GM12878 (cell line): ENCODE data around the gene BEST1. TPM values are rescaled to one million over a fixed set of nuclear protein-coding genes. Genes with fewer than 3 reads are reported as not detected.

ENCODE experiments used
- PAX5 ChIP-seq: IDR thresholded peaks from 2 replicates; pipeline ENCODE4 v1.6.1; 2011; ENCODE audit warnings: low read depth, low read length, borderline replicate concordance
- polyA plus RNA-seq, 11 experiments: library from polyadenylated mRNA; depleted of rRNA in 4 of 11; unstranded in 6 of 11; stranded (reverse) in 5 of 11; fragments of >200 nt; fragmentation: Nextera tagmentation in 4 of 11; fragmentation: Illumina TruSeq in 1 of 11; extraction: Ambion mirVana in 4 of 11; extraction: Trizol in 1 of 11; gene quantifications; 1 replicate in 1 of 11; 2 replicates in 10 of 11; pipeline versions ENCODE4 v1.2.1 to v1.2.3, GENCODE V29; 2011 to 2016; ENCODE audit warnings: inconsistent platforms in 2 of 11, missing spikeins in 2 of 11, low read depth in 1 of 11
- small RNA-seq: library from RNA; depleted of rRNA; stranded (forward); fragments of <200 nt; gene quantifications from one replicate; pipeline ENCODE3, GENCODE V24; 2014
- total RNA-seq, 4 experiments: library from RNA; depleted of rRNA in 3 of 4; stranded (reverse); fragments of >200 nt in 3 of 4; fragmentation: Illumina TruSeq in 1 of 4; extraction: Trizol in 1 of 4; gene quantifications; 2 replicates each; pipeline versions ENCODE4 v1.2.1 to v1.2.3, GENCODE V29; 2013 to 2021
- TF ChIP-seq, protein P1 (sequence below): fragments of 450-650 bp; IDR thresholded peaks from 2 replicates; pipeline ENCODE4 v1.6.1; 2017; ENCODE audit warnings: low read depth, mild to moderate bottlenecking, moderate library complexity
- TF ChIP-seq, protein P2 (sequence below): fragments of 150-350 bp; IDR thresholded peaks from 2 replicates; pipeline ENCODE4 v1.6.1; 2014; ENCODE audit warnings: mild to moderate bottlenecking, low read depth, low read length

The BEST1 gene
- total and polyA plus RNA-seq, 10 of the 15 experiments (the other 5 are each of a cell fraction or from before 2014, with no cell fraction given) = 0.03 to 3.4 (median 0.15) TPM; not detected in 1

DNA sequence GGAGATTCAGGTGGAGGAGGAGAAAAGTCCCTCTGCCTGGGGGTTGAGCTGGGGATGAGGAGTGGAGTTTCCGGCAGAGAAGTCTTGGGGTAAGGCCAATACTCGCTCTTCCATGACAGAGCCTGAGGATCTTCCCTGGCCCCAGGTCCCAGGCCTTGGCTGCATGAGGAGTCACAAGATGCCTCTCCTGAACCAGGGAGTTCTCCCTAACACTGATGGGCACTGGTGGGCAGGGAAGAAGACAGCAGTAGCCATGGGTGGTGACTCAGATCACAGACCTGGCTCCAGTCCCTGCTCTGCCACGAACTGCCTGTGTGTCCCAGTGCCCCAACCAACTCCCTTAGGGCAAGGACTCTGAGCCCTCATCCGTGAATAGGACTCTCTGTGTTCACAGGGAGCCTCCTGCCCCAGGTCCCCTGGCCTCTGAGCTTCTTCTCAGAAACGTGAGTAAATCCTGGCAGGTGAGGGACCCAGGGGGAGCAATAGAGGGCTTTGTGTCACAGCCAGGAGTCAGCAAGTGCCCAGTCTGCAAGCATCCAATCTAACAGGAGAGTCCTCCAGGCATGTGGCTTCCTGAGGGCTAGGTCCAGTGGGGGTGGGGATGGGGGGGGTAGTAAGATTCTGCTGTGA, 62.8 kb downstream of the BEST1 start (continued):
- TF ChIP-seq, protein P1, sequence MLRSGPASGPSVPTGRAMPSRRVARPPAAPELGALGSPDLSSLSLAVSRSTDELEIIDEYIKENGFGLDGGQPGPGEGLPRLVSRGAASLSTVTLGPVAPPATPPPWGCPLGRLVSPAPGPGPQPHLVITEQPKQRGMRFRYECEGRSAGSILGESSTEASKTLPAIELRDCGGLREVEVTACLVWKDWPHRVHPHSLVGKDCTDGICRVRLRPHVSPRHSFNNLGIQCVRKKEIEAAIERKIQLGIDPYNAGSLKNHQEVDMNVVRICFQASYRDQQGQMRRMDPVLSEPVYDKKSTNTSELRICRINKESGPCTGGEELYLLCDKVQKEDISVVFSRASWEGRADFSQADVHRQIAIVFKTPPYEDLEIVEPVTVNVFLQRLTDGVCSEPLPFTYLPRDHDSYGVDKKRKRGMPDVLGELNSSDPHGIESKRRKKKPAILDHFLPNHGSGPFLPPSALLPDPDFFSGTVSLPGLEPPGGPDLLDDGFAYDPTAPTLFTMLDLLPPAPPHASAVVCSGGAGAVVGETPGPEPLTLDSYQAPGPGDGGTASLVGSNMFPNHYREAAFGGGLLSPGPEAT = no peak
- TF ChIP-seq, protein P2, sequence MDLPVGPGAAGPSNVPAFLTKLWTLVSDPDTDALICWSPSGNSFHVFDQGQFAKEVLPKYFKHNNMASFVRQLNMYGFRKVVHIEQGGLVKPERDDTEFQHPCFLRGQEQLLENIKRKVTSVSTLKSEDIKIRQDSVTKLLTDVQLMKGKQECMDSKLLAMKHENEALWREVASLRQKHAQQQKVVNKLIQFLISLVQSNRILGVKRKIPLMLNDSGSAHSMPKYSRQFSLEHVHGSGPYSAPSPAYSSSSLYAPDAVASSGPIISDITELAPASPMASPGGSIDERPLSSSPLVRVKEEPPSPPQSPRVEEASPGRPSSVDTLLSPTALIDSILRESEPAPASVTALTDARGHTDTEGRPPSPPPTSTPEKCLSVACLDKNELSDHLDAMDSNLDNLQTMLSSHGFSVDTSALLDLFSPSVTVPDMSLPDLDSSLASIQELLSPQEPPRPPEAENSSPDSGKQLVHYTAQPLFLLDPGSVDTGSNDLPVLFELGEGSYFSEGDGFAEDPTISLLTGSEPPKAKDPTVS = no peak
- no peak for TF ChIP-seq PAX5

Small RNA genes within 50 kb of the gene (small RNA-seq; reads per million reads assigned to genes)
- gene RNU6-1243P = not detected

Other genes with a start within 250 kb of the BEST1 start
Only the 7 nearest of the 10 such genes appear.
- 233 and 251 TPM in 2 replicates for gene TMEM258, start 157.8 kb upstream of the BEST1 start, total RNA-seq (2014; rRNA removed)
- 202 and 218 TPM in 2 replicates for gene TMEM258, start 157.8 kb upstream of the BEST1 start, total RNA-seq (2014; rRNA removed; fragmentation: Illumina TruSeq; extraction: Trizol)
- gene TMEM258, start 157.8 kb upstream of the BEST1 start, total RNA-seq (2021) = 157 and 160 TPM in 2 replicates
- gene TMEM258, start 157.8 kb upstream of the BEST1 start, polyA plus RNA-seq (2011; rRNA removed) = 373 and 532 TPM in 2 replicates
- gene TMEM258, start 157.8 kb upstream of the BEST1 start, polyA plus RNA-seq (2014; fragmentation: Illumina TruSeq; extraction: Trizol) = 167 and 194 TPM in 2 replicates
- gene TMEM258, start 157.8 kb upstream of the BEST1 start, polyA plus RNA-seq (2014; fragmentation: Nextera tagmentation; extraction: Ambion mirVana) = 100 to 1,000 TPM; 800 to 840 TPM
- gene TMEM258, start 157.8 kb upstream of the BEST1 start, polyA plus RNA-seq (2014; rRNA removed) = 252 and 261 TPM in 2 replicates
- 100 to 1,000 TPM; 390 to 393 TPM for gene TMEM258, start 157.8 kb upstream of the BEST1 start, polyA plus RNA-seq (2016; fragmentation: Nextera tagmentation; extraction: Ambion mirVana)
- gene FEN1, start 157.4 kb upstream of the BEST1 start, total RNA-seq (2014; rRNA removed) = 136 TPM in 2 replicates
- 117 and 135 TPM in 2 replicates for gene FEN1, start 157.4 kb upstream of the BEST1 start, total RNA-seq (2014; rRNA removed; fragmentation: Illumina TruSeq; extraction: Trizol)
- 127 and 129 TPM in 2 replicates for gene FEN1, start 157.4 kb upstream of the BEST1 start, total RNA-seq (2021)
- 94.3 and 94.4 TPM in 2 replicates for gene FEN1, start 157.4 kb upstream of the BEST1 start, polyA plus RNA-seq (2011; rRNA removed)
- 92.7 and 120 TPM in 2 replicates for gene FEN1, start 157.4 kb upstream of the BEST1 start, polyA plus RNA-seq (2014; fragmentation: Illumina TruSeq; extraction: Trizol)
- gene FEN1, start 157.4 kb upstream of the BEST1 start, polyA plus RNA-seq (2014; fragmentation: Nextera tagmentation; extraction: Ambion mirVana) = 10 to 100 TPM; 54.8 to 99.9 TPM
- 110 and 130 TPM in 2 replicates for gene FEN1, start 157.4 kb upstream of the BEST1 start, polyA plus RNA-seq (2014; rRNA removed)
- 100 to 1,000 TPM; 281 to 282 TPM for gene FEN1, start 157.4 kb upstream of the BEST1 start, polyA plus RNA-seq (2016; fragmentation: Nextera tagmentation; extraction: Ambion mirVana)
- gene FADS1, start 133.3 kb upstream of the BEST1 start, total RNA-seq (2014; rRNA removed) = 38.9 and 44.1 TPM in 2 replicates
- gene FADS1, start 133.3 kb upstream of the BEST1 start, total RNA-seq (2014; rRNA removed; fragmentation: Illumina TruSeq; extraction: Trizol) = 37.5 and 42.3 TPM in 2 replicates
- gene FADS1, start 133.3 kb upstream of the BEST1 start, total RNA-seq (2021) = 45.5 and 49.2 TPM in 2 replicates
- gene FADS1, start 133.3 kb upstream of the BEST1 start, polyA plus RNA-seq (2011; rRNA removed) = 69.1 and 73.9 TPM in 2 replicates
- 39.1 and 47.2 TPM in 2 replicates for gene FADS1, start 133.3 kb upstream of the BEST1 start, polyA plus RNA-seq (2014; fragmentation: Illumina TruSeq; extraction: Trizol)
- 10 to 100 TPM in 1 of 2 experiments, 1 to 10 TPM in 1; 8.8 to 14.6 TPM for gene FADS1, start 133.3 kb upstream of the BEST1 start, polyA plus RNA-seq (2014; fragmentation: Nextera tagmentation; extraction: Ambion mirVana)
- gene FADS1, start 133.3 kb upstream of the BEST1 start, polyA plus RNA-seq (2014; rRNA removed) = 32.7 and 34.6 TPM in 2 replicates
- 10 to 100 TPM; 47.7 to 49.5 TPM for gene FADS1, start 133.3 kb upstream of the BEST1 start, polyA plus RNA-seq (2016; fragmentation: Nextera tagmentation; extraction: Ambion mirVana)
- 156 and 158 TPM in 2 replicates for gene FADS2, start 122.1 kb upstream of the BEST1 start, total RNA-seq (2014; rRNA removed)
- gene FADS2, start 122.1 kb upstream of the BEST1 start, total RNA-seq (2014; rRNA removed; fragmentation: Illumina TruSeq; extraction: Trizol) = 142 and 152 TPM in 2 replicates
- gene FADS2, start 122.1 kb upstream of the BEST1 start, total RNA-seq (2021) = 294 and 315 TPM in 2 replicates
- gene FADS2, start 122.1 kb upstream of the BEST1 start, polyA plus RNA-seq (2011; rRNA removed) = 165 and 313 TPM in 2 replicates
- gene FADS2, start 122.1 kb upstream of the BEST1 start, polyA plus RNA-seq (2014; fragmentation: Illumina TruSeq; extraction: Trizol) = 312 and 333 TPM in 2 replicates
- 1 to 10 TPM; 3.3 to 6.4 TPM for gene FADS2, start 122.1 kb upstream of the BEST1 start, polyA plus RNA-seq (2014; fragmentation: Nextera tagmentation; extraction: Ambion mirVana)
- 188 and 204 TPM in 2 replicates for gene FADS2, start 122.1 kb upstream of the BEST1 start, polyA plus RNA-seq (2014; rRNA removed)
- 10 to 100 TPM; 92.1 to 92.7 TPM for gene FADS2, start 122.1 kb upstream of the BEST1 start, polyA plus RNA-seq (2016; fragmentation: Nextera tagmentation; extraction: Ambion mirVana)
- gene FADS3, start 58.8 kb upstream of the BEST1 start, total RNA-seq (2014; rRNA removed) = 7.2 and 9.3 TPM in 2 replicates
- gene FADS3, start 58.8 kb upstream of the BEST1 start, total RNA-seq (2014; rRNA removed; fragmentation: Illumina TruSeq; extraction: Trizol) = 2.3 and 3.2 TPM in 2 replicates
- 5.7 and 7.7 TPM in 2 replicates for gene FADS3, start 58.8 kb upstream of the BEST1 start, total RNA-seq (2021)
- gene FADS3, start 58.8 kb upstream of the BEST1 start, polyA plus RNA-seq (2011; rRNA removed) = 3.9 and 7.5 TPM in 2 replicates
- gene FADS3, start 58.8 kb upstream of the BEST1 start, polyA plus RNA-seq (2014; fragmentation: Illumina TruSeq; extraction: Trizol) = 2.3 and 4.2 TPM in 2 replicates
- under 1 TPM; 0.23 to 0.44 TPM for gene FADS3, start 58.8 kb upstream of the BEST1 start, polyA plus RNA-seq (2014; fragmentation: Nextera tagmentation; extraction: Ambion mirVana)
- gene FADS3, start 58.8 kb upstream of the BEST1 start, polyA plus RNA-seq (2014; rRNA removed) = 6.8 and 8.1 TPM in 2 replicates
- gene FADS3, start 58.8 kb upstream of the BEST1 start, polyA plus RNA-seq (2016; fragmentation: Nextera tagmentation; extraction: Ambion mirVana) = 1 to 10 TPM; 1.4 to 4.2 TPM
- not detected in 2 replicates for gene RAB3IL1, start 32.8 kb upstream of the BEST1 start, total RNA-seq (2014; rRNA removed)
- not detected in 2 replicates for gene RAB3IL1, start 32.8 kb upstream of the BEST1 start, total RNA-seq (2014; rRNA removed; fragmentation: Illumina TruSeq; extraction: Trizol)
- gene RAB3IL1, start 32.8 kb upstream of the BEST1 start, total RNA-seq (2021) = 0.11 TPM in 1 of 2 replicates, not detected in the other
- not detected in 2 replicates for gene RAB3IL1, start 32.8 kb upstream of the BEST1 start, polyA plus RNA-seq (2011; rRNA removed)
- not detected in 2 replicates for gene RAB3IL1, start 32.8 kb upstream of the BEST1 start, polyA plus RNA-seq (2014; fragmentation: Illumina TruSeq; extraction: Trizol)
- not detected for gene RAB3IL1, start 32.8 kb upstream of the BEST1 start, polyA plus RNA-seq (2014; fragmentation: Nextera tagmentation; extraction: Ambion mirVana)
- 0.04 TPM in 1 of 2 replicates, not detected in the other for gene RAB3IL1, start 32.8 kb upstream of the BEST1 start, polyA plus RNA-seq (2014; rRNA removed)
- not detected for gene RAB3IL1, start 32.8 kb upstream of the BEST1 start, polyA plus RNA-seq (2016; fragmentation: Nextera tagmentation; extraction: Ambion mirVana)
- gene FTH1, start 17.3 kb downstream of the BEST1 start, total RNA-seq (2014; rRNA removed) = 320 and 399 TPM in 2 replicates
- 578 and 593 TPM in 2 replicates for gene FTH1, start 17.3 kb downstream of the BEST1 start, total RNA-seq (2014; rRNA removed; fragmentation: Illumina TruSeq; extraction: Trizol)
- 1,394 and 1,396 TPM in 2 replicates for gene FTH1, start 17.3 kb downstream of the BEST1 start, total RNA-seq (2021)
- 264 and 289 TPM in 2 replicates for gene FTH1, start 17.3 kb downstream of the BEST1 start, polyA plus RNA-seq (2011; rRNA removed)
- 1,926 and 2,341 TPM in 2 replicates for gene FTH1, start 17.3 kb downstream of the BEST1 start, polyA plus RNA-seq (2014; fragmentation: Illumina TruSeq; extraction: Trizol)
- gene FTH1, start 17.3 kb downstream of the BEST1 start, polyA plus RNA-seq (2014; fragmentation: Nextera tagmentation; extraction: Ambion mirVana) = 100 to 1,000 TPM; 295 to 816 TPM
- 1,103 and 1,222 TPM in 2 replicates for gene FTH1, start 17.3 kb downstream of the BEST1 start, polyA plus RNA-seq (2014; rRNA removed)
- gene FTH1, start 17.3 kb downstream of the BEST1 start, polyA plus RNA-seq (2016; fragmentation: Nextera tagmentation; extraction: Ambion mirVana) = 1,000 to 10,000 TPM; 3,902 to 4,154 TPM